Measurements from ENCODE around the gene RNMT. TPM values are rescaled to one million over a fixed set of nuclear protein-coding genes. Genes with fewer than 3 reads are reported as not detected.
"Not testable (repeated sequence)": the region's sequence is repeated elsewhere in the genome, so short reads cannot be mapped to it uniquely, and the experiment has no call there.

The RNMT gene
- 100 to 1,000 TPM in 1 of 5 experiments, 10 to 100 TPM in 4; 47.0 to 101 (median 53.7) TPM for total RNA-seq
- polyA plus RNA-seq: 10 to 100 TPM; 35.1 to 81.3 TPM
- 143 reads per million, percentile 89 among the genes with 10 or more reads in this experiment for total RNA-seq

DNA sequence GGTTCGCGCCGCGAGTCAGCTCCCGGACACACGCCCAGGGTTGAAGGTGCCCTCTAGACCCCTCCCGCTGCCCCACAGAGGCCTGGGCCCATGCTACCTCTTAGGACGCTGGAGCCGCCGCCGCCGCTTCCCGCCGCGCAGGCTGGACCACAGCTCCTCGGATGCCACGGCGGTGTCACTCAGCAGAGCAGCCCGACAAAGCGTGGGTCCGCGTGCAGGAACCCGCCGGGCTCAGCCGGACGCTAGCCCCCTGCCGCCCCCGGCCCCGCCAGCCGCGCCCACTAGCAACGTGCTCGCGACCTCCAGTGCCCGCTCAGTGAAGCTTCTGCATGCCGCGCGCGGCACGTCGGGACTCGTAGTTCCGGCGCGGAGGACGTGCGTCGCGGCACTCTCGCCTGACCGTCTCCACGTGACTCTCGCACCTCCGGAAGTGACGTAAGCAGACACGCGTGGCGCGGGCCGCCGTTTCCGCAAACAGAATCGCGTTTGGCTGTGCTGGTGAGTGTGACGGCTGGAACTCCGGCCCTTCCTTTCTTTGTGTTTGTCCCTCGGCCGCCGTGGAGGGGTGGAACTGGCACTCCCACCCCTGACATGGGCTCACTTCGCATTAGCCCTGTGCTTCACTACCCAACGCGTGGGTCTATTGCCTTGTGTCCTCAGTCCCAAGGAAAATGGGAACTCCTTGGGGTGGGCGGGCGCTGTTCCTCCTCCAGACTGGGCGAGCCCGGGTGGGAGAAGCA, at the start of gene RNMT, which contains the start of gene FAM210A:
Gene RNMT (plus strand): TSS at position 442 of the 740 bp plus-strand sequence. CDS start 4,845 bp downstream, outside the sequence.
Gene FAM210A (minus strand): TSS at position 327 of the 740 bp plus-strand sequence. CDS start 44,481 bp downstream, outside the sequence.
- no peaks in the 10 kb centered on the region for H3K27me3 ChIP-seq (ENCODE audit: control insufficient read depth in 2 of 2, insufficient read depth in 2 of 2, low read length in 2 of 2)
- H3K27me3 Mint-ChIP-seq: no peaks in the 10 kb centered on the region
- H3K36me3 ChIP-seq (ENCODE audit: control insufficient read depth in 2 of 3, insufficient read depth in 3 of 3, low read length in 3 of 3): peaks cover 0 to 5% (median 0%) of the 10 kb centered on the region in 3 experiments
- ChIA-PET POLR2A (interaction anchor here (0.6 to 1.7 kb wide), 5 partner anchors 411 to 1350 kb away, joined by 3 to 7 read pairs (median 4); partner anchors contain the start of gene AFG3L2), CTCF (interaction anchor here (0.9 to 2.4 kb wide), 2 partner anchors 510 to 792 kb away, joined by 3 to 10 read pairs; no protein-coding TSS in a partner anchor)
- peak; percentile 82 to 95 (median 93) for DNase-seq
- H3K4me3 Mint-ChIP-seq: peak within 1 kb of the TSS; percentile 85 to 97 (median 90)
- peak; percentile 96 for ATAC-seq
- peaks cover 17 to 38% of the 10 kb centered on the region in 2 donors for H3K4me1 ChIP-seq (ENCODE audit: control insufficient read depth in 2 of 2, insufficient read depth in 2 of 2, low read length in 2 of 2)
- peaks cover under 1 to 24% (median 7%) of the 10 kb centered on the region in 5 donors for H3K36me3 Mint-ChIP-seq
- H3K27ac ChIP-seq (ENCODE audit: low read depth, low read length): peak within 1 kb of the TSS; percentile 98
- no peaks in the 10 kb centered on the region for H3K9me3 ChIP-seq (ENCODE audit: control insufficient read depth in 2 of 3, low read length in 3 of 3)
- H3K27ac Mint-ChIP-seq: peak within 1 kb of the TSS; percentile 82 to 99 (median 96)
- H3K9me3 Mint-ChIP-seq: peaks cover 0 to 3% (median 0%) of the 10 kb centered on the region in 11 donors
- peaks cover 43 to 69% (median 60%) of the 10 kb centered on the region in 7 donors for H3K4me1 Mint-ChIP-seq
- intact Hi-C loops (cut with micrococcal nuclease): loop anchor here (1.0 to 10.0 kb wide), 21 partner anchors 114 to 1349 kb away; partner anchors contain the start of genes CEP192 (in 2 of the 2), PTPN2 (in 2 of the 2), ZNF519 (in 2 of the 2) and AFG3L2 (in 1 of the 2)
- peak within 1 kb of the TSS; percentile 95 for H3K4me3 ChIP-seq (ENCODE audit: low read length)

DNA sequence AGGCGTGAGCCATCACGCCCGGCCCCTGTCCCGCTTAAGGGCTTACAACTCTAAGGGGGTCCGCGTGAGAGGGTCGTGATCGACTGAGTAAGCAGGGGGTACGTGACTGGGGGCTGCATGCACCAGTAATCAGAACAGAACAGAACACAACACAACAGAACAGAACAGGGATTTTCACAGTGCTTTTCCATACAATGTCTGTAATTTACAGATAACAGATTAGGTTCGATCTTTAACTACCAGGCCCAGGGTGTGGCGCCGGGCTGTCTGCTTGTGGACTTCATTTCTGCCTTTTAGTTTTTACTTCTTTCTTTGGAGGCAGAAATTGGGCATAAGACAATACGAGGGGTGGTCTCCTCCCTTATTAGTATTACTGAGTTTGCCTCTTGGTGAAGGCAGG, 49.1 kb upstream of the RNMT start:
- H3K9me3 ChIP-seq (ENCODE audit: control insufficient read depth in 2 of 3, low read length in 3 of 3); H3K4me1 ChIP-seq (ENCODE audit: control insufficient read depth in 2 of 2, insufficient read depth in 2 of 2, low read length in 2 of 2); H3K27me3 ChIP-seq (ENCODE audit: control insufficient read depth in 2 of 2, insufficient read depth in 2 of 2, low read length in 2 of 2); POLR2A ChIA-PET; H3K36me3 ChIP-seq (ENCODE audit: control insufficient read depth in 2 of 3, insufficient read depth in 3 of 3, low read length in 3 of 3); H3K4me3 ChIP-seq (ENCODE audit: low read length); H3K9me3 Mint-ChIP-seq; H3K27me3 Mint-ChIP-seq; H3K27ac ChIP-seq (ENCODE audit: low read depth, low read length); intact Hi-C loops (cut with micrococcal nuclease); H3K27ac Mint-ChIP-seq; ATAC-seq; CTCF ChIA-PET; H3K4me3 Mint-ChIP-seq: not testable (repeated sequence)
- peak in 1 of 9 donors; percentile 0 for DNase-seq
- peaks cover 0 to 14% (median 3%) of the 10 kb centered on the region in 5 donors for H3K36me3 Mint-ChIP-seq
- peaks cover 0 to 15% (median 6%) of the 10 kb centered on the region in 7 donors for H3K4me1 Mint-ChIP-seq

DNA sequence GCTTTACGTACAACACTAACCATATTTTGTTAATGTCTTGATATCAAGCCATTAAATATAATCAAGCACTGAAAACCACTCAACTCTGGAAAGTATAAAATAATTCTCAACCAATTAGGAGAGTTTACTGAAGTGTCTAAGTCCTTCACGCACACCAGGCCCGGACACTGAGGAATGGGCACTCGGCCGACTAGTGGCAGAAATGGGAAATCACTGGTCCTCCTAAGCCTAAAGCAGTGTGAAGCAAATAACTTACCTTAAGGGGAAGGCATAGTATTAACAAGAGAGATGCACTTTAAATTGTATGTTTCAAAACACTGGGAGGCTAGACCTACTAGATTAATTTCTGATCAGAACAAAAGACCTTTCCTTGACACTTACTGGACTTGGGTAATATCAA, 45.9 kb upstream of the RNMT start:
- ChIA-PET CTCF (no interaction called here), POLR2A (no interaction called here)
- no peaks in the 10 kb centered on the region for H3K27me3 ChIP-seq (ENCODE audit: control insufficient read depth in 2 of 2, insufficient read depth in 2 of 2, low read length in 2 of 2)
- H3K36me3 ChIP-seq (ENCODE audit: control insufficient read depth in 2 of 3, insufficient read depth in 3 of 3, low read length in 3 of 3): peaks cover 0 to 3% (median 0%) of the 10 kb centered on the region in 3 experiments
- no peak overlapping the region for H3K27ac Mint-ChIP-seq
- no peak overlapping the region for H3K4me3 ChIP-seq (ENCODE audit: low read length)
- H3K27ac ChIP-seq (ENCODE audit: low read depth, low read length): no peak overlapping the region
- peaks cover 2 to 22% (median 12%) of the 10 kb centered on the region in 7 donors for H3K4me1 Mint-ChIP-seq
- no peak for ATAC-seq
- peaks cover 0 to 2% (median 0%) of the 10 kb centered on the region in 11 donors for H3K9me3 Mint-ChIP-seq
- H3K36me3 Mint-ChIP-seq: peaks cover 0 to 26% (median 5%) of the 10 kb centered on the region in 5 donors
- no peaks in the 10 kb centered on the region for H3K27me3 Mint-ChIP-seq
- no peaks in the 10 kb centered on the region for H3K9me3 ChIP-seq (ENCODE audit: control insufficient read depth in 2 of 3, low read length in 3 of 3)
- DNase-seq: peak in 1 of 9 donors; percentile 3
- H3K4me3 Mint-ChIP-seq: no peak overlapping the region
- no peaks in the 10 kb centered on the region for H3K4me1 ChIP-seq (ENCODE audit: control insufficient read depth in 2 of 2, insufficient read depth in 2 of 2, low read length in 2 of 2)
- intact Hi-C loops (cut with micrococcal nuclease): loop anchor here in 1 of 2 donors (1.0 kb wide), 1 partner anchor 464 kb away; no protein-coding TSS in a partner anchor

DNA sequence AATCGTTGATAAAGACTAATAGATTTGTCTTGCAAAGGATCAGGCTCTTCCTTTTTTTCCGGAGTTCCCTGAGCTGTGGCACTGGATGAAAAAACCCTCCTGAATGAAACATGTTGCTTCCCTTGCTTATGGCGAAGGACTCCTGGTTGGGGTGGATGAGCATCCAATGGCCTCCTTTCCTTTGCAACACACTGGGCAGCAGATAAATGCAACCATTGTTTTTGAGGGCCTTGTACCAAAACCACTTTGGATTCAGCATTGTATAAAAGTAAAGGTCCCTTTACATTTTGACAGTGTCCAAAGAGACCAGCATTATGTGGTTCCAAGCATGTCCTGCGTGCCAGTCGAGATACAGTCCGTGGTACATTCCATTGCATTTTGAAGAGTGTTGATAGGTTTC, 44.8 kb upstream of the RNMT start:
- Histone ChIP-seq H3K4me3 (ENCODE audit: low read length) (no peak overlapping the region), H3K36me3 (ENCODE audit: control insufficient read depth in 2 of 3, insufficient read depth in 3 of 3, low read length in 3 of 3) (peaks cover 0 to 3% (median 0%) of the 10 kb centered on the region in 3 experiments), H3K27me3 (ENCODE audit: control insufficient read depth in 2 of 2, insufficient read depth in 2 of 2, low read length in 2 of 2) (no peaks in the 10 kb centered on the region), H3K9me3 (ENCODE audit: control insufficient read depth in 2 of 3, low read length in 3 of 3) (no peaks in the 10 kb centered on the region), H3K27ac (ENCODE audit: low read depth, low read length) (no peak overlapping the region), H3K4me1 (ENCODE audit: control insufficient read depth in 2 of 2, insufficient read depth in 2 of 2, low read length in 2 of 2) (no peaks in the 10 kb centered on the region)
- ChIA-PET POLR2A (no interaction called here), CTCF (no interaction called here)
- no peak overlapping the region for H3K4me3 Mint-ChIP-seq
- peaks cover 0 to 2% (median 0%) of the 10 kb centered on the region in 11 donors for H3K9me3 Mint-ChIP-seq
- peaks cover 0 to 29% (median 4%) of the 10 kb centered on the region in 5 donors for H3K36me3 Mint-ChIP-seq
- no peak overlapping the region for H3K27ac Mint-ChIP-seq
- DNase-seq: no peak
- no peak for ATAC-seq
- intact Hi-C loops (cut with micrococcal nuclease): no loop called here
- peaks cover 6 to 30% (median 15%) of the 10 kb centered on the region in 7 donors for H3K4me1 Mint-ChIP-seq
- H3K27me3 Mint-ChIP-seq: no peaks in the 10 kb centered on the region

DNA sequence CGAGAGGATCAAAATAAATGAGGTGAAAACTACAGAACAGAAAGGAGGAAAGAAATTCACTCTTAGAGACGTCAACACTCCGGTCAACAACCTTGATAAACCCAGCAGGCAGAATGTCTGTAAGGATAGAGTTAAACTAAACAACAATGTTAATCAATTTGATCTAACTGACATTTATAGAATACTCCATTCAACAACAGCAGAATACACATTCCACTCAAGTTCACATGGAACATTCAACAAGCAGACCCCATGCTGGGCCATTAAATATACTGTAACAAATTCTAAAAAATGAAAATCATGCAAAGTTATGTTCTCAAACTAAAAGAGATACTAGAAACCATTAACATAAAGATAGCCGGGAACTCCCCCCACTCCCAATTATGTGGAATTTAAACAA, 41.9 kb upstream of the RNMT start:
- peaks cover under 1 to 44% (median 27%) of the 10 kb centered on the region in 7 donors for H3K4me1 Mint-ChIP-seq
- no peak for DNase-seq
- intact Hi-C loops (cut with micrococcal nuclease): no loop called here
- H3K36me3 Mint-ChIP-seq: peaks cover 5 to 48% (median 15%) of the 10 kb centered on the region in 5 donors
- no peak overlapping the region for H3K4me3 ChIP-seq (ENCODE audit: low read length)
- ChIA-PET POLR2A (no interaction called here), CTCF (no interaction called here)
- no peak overlapping the region for H3K4me3 Mint-ChIP-seq
- H3K4me1 ChIP-seq (ENCODE audit: control insufficient read depth in 2 of 2, insufficient read depth in 2 of 2, low read length in 2 of 2): no peaks in the 10 kb centered on the region
- H3K27me3 ChIP-seq (ENCODE audit: control insufficient read depth in 2 of 2, insufficient read depth in 2 of 2, low read length in 2 of 2): no peaks in the 10 kb centered on the region
- ATAC-seq: no peak
- H3K36me3 ChIP-seq (ENCODE audit: control insufficient read depth in 2 of 3, insufficient read depth in 3 of 3, low read length in 3 of 3): peaks cover 0 to 3% (median 0%) of the 10 kb centered on the region in 3 experiments
- peaks cover 0 to 2% (median 0%) of the 10 kb centered on the region in 11 donors for H3K9me3 Mint-ChIP-seq
- no peaks in the 10 kb centered on the region for H3K27me3 Mint-ChIP-seq
- no peak overlapping the region for H3K27ac Mint-ChIP-seq
- no peak overlapping the region for H3K27ac ChIP-seq (ENCODE audit: low read depth, low read length)
- no peaks in the 10 kb centered on the region for H3K9me3 ChIP-seq (ENCODE audit: control insufficient read depth in 2 of 3, low read length in 3 of 3)

DNA sequence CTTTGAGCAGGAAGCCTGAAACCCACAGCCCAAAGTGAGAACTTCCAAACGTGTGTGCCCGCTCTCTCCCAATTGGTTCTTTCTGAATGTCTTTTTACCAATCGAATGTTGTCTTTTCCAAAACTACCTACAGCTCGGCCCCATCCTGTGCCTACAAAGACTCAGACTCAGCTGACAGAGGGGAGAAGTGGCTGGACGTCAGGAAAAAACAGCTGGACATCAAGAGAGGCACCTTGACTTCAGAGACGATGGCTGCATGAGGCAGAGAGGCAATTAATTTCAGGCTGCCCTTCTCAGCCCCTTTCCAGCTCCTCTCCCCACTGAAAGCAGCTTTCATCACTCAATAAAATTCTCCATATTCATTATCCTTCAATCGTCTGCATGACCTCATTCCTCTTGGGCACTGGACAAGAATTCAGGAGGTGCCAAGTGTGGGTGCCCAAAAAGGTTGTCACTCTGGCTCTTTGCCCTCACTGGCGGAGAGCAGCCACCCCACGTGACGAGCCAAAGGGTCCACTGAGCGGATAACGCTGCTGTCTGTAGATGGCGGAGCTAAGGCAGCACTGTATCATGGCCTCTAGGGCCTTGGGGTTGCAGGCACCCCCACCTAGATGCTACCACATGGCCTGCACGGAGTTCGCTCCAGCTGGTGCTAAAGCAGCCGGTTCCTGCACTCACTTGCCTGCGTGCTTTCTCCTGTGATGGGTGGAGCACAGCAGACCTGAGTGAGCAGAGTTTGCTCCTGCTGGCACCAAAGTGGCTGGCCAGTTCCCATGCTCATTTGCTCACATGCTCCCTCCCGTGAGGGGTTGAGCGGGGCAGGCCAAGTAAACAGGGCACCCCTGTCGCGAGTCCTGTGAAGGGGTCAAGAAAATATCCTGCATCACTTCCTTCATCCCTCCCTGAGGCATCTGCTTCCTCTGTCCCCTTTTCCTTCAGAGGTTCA, 38.0 kb upstream of the RNMT start:
- Mint-ChIP-seq H3K9me3 (peaks cover 4 to 26% (median 9%) of the 10 kb centered on the region in 11 donors), H3K4me3 (no peak overlapping the region), H3K27ac (peak overlapping the region in 1 of 9 donors; percentile 20), H3K4me1 (peaks cover 0 to 58% (median 45%) of the 10 kb centered on the region in 7 donors), H3K36me3 (peaks cover 5 to 55% (median 31%) of the 10 kb centered on the region in 5 donors), H3K27me3 (no peaks in the 10 kb centered on the region)
- H3K9me3 ChIP-seq (ENCODE audit: control insufficient read depth in 2 of 3, low read length in 3 of 3): no peaks in the 10 kb centered on the region
- H3K27ac ChIP-seq (ENCODE audit: low read depth, low read length): no peak overlapping the region
- ATAC-seq (no peak), DNase-seq (no peak)
- no peaks in the 10 kb centered on the region for H3K27me3 ChIP-seq (ENCODE audit: control insufficient read depth in 2 of 2, insufficient read depth in 2 of 2, low read length in 2 of 2)
- ChIA-PET CTCF (no interaction called here), POLR2A (no interaction called here)
- no peaks in the 10 kb centered on the region for H3K36me3 ChIP-seq (ENCODE audit: control insufficient read depth in 2 of 3, insufficient read depth in 3 of 3, low read length in 3 of 3)
- intact Hi-C loops (cut with micrococcal nuclease): no loop called here
- no peak overlapping the region for H3K4me3 ChIP-seq (ENCODE audit: low read length)
- no peaks in the 10 kb centered on the region for H3K4me1 ChIP-seq (ENCODE audit: control insufficient read depth in 2 of 2, insufficient read depth in 2 of 2, low read length in 2 of 2)

Data from naive thymus-derived CD4-positive, alpha-beta T cell (primary cell).